Epidermal melanocyte (primary cell): Measurements from ENCODE around the gene UBN1.
"Not testable (repeated sequence)": the region's sequence is repeated elsewhere in the genome, so short reads cannot be mapped to it uniquely, and the experiment has no call there.

Experiments
- DNase-seq: peaks from one replicate; pipeline ENCODE4 v3.0.0; 2011; ENCODE audit warnings: low spot score; ENCODE audit not compliant: insufficient read length

UBN1 gene

DNA sequence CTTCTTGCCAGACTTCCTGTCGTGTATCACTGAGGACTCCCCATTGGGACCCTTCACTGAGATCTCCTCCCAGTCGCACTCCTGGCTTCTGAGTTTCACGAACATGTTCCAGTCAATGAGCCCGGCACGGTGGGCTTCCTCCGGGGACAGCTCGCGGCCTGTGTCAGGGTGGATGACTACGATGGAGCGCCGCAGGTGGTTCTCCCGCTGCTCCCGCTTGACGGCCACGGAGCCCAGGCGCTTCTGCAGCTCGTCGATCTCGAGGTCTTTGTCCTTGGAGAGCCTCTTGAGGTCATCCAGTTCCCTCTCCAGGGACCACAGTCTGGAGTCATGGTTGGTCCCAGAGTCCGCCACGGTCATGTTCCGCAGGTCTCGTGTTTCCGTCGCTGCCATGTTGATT lies 36.2 kb downstream of the UBN1 start:
- no peak for DNase-seq

DNA sequence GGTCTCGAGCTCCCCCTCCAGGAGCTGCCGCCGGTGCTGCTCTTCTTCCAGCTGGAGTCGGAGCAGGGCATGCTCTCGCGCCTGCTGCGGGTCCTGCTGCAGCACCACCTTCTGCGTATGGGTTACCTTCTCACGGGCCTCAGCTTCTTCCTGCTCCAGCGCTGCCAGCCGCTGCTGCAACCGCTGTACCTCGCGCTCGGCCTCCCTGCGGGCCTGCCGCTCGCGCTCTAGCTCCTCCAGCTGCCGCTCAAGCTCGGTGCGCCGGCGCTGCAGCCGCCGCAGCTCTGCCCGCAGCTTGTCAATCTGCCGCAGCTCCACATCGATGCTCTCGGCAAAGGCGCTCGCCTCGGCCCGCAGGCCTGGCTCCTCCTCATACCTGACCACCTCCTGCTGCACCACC lies 36.9 kb downstream of the UBN1 start:
- no peak for DNase-seq

DNA sequence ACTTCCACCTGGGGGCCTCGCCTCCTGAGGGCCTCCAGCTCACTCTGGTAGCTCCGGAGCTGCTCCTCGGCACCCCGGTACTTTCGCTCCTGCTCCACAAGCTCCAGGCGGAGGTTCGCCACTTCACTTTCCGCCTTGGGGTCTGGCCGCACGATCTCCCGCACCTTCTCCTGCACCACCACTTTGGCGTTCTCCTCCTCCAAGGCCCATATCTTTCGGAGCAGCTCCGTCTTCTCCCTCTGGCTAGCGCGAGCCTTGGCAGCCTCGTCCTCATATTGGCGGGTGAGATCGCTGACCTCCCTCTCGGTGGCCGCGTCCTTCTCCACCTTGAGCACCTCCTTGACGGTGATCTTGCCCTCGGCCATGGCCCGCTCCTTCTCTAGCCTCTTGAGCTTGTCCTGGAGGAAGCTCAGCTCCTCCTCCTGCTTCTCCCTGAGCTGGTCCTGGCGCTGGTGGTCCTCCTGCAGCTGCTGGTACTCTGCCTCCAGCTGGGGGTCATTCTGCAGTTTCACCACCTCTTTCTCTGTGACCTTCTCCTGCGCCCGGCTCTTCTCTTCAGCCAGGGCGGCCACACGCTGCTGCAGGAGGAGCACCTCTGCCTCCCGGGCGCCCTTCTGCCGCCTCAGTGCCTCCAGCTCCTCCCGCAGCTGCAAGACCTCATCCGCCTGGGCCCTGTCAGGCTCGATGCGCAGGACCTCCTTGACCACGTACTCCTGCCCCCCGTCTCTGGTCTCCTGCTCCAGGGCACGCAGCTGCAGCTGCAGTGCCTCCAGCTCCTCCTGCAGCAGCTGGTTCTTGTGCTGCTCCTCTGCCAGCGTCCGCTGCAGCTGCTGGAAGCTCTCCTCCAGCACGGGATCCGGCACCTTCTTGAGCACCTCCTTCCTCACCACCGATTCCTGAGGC lies 37.9 kb downstream of the UBN1 start:
- DNase-seq = no peak

DNA sequence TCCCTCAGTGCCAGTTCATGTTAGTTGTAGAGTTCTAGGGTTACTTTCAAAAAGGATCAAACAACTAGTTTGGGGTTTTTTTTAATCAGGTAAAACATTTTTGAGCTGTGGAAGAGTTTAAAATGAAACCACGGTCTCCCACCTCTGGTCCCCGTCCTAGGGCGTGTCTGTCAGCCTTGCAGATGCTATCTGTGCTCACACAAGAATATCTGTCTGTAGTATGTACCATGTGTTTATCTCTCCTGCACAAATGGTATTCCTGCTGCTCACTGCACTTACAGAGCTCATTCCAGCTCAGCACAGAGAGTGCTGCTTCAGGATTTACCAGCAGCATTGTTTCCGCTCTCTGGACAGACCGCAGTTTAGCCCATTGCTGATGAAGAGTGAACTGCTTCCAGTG lies 38.9 kb downstream of the UBN1 start:
- no peak for DNase-seq

DNA sequence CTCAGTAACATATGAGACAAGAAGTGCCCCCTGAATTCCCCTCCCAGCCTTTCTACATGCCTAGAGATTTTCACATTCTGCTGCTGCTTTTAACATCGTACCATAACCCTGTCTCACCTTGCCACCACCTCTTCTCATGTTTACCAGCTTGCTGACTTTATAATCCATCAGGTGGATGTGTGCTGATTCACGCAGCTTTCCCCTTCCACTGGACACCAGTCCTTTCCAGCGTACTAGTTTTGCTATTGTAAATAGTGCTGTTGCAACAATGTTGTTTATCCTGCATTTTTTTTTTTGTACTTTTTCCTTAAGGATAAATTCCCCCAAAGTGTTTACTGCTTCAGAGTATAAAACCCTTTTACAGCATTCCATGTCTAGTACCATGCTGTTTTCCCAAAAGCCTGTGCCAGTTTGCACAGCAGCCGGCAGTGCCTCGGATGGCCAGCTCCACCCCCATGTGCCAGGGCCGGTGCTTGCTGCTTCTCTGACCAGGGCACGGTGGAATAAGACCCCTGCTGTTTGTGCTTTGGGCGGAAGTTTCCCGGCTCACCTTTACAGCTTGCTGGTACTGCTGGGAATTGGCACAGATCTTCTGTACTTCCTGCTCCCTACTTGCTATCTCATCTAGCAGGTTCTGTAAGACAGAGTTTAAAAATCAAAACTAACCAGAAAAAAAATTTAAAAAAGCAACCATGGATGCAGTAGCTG lies 41.3 kb downstream of the UBN1 start:
- DNase-seq = no peak

DNA sequence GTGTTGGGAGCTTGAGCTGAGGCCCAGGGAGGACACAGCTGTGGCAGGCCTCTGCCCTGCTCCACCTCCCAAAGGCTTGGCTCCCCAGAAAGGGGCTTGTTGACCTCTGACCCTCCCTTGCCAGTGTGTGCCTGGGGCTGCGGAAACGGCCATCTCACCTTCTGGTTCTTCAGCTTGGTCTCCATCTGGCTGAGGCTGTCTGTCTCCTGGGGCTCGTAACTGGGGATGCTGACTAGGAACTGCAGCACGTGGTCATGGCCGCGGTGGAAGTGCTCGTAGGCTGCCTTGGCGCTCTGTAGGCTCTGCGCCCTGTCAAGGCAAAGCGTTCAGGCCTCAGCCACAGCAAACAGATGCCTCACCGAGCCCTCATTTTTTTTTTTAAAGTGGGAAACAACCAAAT lies 42.7 kb downstream of the UBN1 start:
- DNase-seq = no peak

DNA sequence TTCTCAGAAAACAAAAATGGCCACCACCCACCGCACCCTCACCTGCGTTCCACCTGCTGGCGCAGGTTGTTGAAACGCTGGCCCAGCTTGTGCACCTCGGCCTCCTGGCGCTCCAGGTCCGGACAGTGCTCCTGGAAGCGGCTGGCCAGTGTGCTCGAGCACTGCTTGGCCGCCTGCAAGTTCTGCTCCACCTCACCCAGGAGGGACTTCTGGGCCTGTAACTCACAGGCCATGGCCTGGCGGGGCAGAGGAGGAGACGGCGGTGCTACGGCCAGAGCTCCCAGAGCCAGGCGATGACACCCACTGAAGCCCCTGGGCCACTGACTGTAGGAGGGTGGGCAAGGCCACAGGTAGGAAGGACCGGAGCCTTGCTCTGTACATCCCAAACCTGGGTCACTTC lies 43.4 kb downstream of the UBN1 start:
- DNase-seq = no peak

DNA sequence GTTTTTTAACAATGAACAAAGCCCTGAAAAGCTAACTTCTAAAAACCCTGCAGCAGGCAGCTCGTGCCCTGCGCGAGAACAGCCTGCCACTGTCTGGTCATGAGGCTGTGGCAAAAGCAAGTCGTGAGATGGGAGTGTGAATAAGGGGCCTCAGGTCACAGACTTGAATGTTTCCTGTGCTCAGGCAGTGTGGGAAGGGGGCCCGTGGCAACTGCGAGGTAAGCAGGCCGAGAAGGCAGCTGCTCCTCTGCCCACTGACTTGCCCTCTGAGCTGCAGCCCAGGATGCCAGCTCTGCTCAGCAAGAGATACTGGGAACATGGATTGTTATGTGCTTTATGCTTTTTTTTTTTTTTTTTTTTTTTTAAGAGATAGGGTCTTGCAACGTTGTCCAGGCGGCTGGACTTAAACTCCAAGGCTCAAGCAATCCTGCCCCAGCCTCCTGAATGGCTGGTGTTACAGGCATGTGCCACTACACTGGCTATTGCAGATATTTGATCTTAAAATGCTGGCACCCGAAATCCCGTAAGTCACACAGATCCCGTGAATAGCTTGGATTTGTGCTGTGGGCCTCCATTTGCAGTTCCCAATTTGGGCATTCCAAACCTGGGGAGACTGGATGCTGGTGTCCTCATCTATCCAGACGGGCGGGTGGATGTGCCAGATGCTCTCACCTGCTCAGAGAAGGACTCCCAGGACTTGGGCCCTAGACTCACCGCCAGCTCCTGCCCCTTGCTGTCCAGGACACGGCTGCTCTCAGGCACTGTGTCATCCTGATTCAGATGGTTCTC lies 44.0 kb downstream of the UBN1 start:
- no peak for DNase-seq

DNA sequence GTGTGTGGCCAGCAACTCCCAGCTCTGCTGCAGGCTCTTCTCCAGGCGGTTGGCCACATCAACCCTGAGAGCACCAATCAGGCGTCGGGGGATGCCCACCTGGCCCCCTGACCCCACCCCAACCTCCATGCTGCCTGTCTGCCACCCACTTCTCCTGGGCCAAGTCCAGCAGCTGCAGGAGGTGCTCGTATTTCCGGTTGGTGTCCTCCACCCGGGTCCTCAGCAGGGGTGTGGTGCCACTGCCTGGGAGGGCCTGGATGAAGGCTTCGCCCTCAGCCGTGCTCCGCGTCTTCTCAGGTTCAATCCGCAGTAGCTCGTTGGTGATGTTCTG lies 44.6 kb downstream of the UBN1 start:
- DNase-seq = no peak

DNA sequence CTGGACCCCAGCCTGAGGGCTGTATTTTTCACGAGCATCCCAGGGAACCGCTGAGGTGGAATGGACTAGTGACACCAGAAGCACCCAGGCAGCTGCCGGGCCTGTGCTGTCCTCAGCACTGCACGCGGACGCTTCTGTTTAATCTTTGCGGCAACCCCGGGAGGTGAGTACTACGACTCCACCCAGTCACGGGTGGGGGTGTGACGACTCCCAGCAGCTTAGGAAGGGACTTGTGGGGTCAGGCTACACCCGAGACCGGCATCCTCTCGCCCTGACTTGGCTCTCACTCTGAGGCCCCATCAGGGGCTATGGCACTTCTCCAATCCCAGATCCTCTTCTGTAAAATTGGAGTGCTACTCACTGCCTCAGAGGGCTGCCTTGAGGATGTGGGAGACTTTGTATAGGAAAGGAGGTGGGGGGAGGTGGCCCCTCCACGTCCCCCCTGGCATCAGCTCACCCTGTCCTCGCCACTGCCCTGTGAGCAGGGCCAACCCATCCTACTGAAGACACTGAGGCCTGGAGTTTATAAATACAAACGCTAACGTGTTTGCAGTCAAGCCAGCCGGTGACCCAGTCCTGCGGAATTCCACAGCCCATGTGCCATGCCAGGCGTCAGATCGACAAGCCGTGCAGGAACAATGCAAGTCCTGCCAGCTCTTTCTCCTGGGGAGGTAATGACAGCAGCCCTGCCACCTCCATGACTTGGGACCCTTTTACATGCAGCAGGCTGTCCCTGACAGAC lies 45.3 kb downstream of the UBN1 start:
- DNase-seq = no peak

DNA sequence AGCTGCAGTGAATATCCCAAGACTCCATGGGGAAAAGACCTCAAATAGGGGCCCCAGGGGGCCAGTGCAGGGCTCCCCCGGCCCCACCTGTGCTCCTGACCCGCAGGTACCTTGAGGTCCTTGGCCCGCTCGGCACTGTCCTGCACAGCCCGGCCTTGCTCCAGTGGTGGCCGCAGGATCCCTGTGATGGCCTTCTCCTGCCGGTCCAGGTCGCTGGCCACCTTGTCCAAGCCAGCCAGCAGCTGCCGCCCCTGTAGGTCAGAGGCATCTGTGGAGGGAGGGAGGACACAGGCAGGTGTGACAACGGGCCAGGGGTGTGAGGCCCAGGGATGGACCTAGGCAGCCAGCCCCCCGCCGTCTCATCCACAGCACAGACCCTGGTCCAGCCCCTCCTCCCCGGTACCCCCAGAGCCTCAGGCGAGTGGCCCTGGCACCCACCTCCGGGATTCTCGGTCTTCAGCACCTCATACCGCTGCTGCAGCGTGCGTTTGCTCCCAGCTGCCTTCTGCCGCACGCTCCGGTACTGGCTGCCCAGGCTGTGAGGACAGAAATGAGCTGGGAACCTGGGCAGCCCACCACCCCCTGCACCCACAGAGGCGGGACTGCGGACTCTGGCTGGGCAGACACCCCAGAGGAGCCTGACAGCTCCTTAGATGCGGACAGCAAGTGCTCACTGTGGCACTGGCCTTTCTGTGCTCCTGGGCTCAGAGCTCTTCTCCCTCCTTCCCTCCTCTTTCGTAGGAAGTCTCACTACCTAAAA lies 46.0 kb downstream of the UBN1 start:
- no peak for DNase-seq

DNA sequence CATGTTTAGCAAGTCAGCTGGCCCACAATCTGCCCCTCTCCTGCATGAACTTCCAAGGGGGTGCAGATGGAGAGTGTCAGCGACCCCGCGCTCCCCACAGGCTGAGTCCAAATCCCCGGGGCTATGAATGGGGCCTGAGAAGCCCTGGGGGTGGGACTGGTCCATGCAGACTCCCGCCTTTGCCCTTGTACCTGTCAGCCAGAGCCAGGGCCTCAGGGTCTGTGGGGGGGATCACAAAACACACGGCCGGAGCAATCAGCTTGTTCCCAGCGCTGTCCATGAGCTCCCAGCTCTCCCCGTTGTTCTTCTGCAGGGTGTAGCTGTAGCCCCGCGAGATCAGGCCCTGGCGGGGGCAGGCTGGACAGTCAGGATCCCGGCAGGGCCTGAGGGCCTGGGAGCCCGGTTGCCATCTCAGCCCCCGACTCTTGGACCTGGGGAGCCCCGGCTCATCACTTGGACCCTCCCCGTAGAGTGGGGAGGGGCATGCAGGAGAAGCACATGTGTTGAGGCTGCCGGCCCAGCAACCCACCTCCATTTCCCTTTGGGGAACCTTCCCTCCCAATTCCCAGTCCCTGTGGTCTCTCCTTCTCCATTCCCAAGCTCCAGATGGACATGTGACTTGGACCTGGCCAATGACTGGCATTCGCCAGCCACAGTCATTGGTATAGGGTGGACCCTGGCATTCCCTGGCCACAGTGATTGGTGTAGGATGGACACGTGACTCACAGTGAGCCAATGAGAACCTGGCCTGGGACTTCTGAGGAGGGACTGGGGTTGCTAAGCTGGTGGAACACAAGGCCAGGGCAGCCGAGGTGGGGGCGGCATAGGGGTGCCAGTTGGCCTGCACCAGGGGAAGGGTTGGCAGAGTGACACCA lies 47.2 kb downstream of the UBN1 start:
- no peak for DNase-seq

DNA sequence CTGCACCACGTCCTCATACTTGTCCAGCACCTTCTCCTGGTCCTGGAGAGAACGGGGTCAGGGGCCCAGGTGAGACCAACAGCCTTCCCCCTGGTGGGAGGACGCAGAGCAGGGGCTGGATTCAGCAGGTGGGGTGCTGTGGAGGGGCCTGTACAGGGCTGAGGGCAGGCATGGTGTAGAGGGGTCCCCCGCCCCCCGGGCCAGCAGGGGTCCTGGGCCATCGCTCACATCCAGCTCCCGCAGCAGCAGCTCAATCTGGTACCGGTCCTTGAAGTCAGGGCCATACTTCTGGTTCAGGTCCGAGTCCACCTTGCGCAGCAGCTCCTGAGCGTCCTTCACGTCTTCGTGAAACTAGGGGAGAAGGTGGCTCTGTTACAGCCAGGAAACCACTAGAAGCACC lies 48.1 kb downstream of the UBN1 start:
- DNase-seq = no peak

DNA sequence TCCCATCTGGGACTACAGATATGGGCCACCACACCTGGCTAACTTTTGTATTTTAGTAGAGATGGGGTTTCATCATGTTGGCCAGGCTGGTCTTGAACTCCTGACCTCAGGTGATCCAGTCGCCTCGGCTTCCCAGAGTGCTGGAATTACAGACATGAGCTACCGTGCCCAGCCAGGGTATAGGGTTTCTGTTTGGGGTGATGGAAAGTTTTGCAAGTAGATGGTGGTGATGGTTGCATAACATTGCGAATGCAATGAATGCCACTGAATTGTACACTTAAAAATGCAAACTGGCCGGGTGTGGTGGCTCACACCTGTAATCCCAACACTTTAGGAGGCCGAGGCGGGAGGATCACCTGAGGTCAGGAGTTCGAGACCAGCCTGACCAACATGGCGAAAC lies 49.5 kb downstream of the UBN1 start:
- DNase-seq = not testable (repeated sequence)

DNA sequence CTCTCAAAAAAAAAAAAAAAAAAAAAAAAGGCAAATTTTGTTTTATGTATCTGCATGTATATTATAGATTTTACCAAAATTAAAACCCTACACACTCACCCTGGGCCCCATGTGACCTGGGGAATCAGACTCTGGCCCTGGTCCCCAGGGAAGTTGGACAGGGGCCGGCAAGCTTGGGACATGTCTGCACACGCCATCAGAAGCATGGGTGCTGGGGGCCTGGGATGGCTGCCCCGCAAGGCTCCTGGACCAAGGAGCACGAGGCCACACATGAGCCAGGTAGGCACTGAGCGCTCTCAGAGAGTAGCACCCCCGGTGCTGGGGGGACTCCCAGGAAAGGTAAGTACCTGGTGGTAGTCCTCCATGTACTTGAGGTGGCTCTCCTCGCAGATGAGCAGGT lies 50.0 kb downstream of the UBN1 start:
- no peak for DNase-seq

DNA sequence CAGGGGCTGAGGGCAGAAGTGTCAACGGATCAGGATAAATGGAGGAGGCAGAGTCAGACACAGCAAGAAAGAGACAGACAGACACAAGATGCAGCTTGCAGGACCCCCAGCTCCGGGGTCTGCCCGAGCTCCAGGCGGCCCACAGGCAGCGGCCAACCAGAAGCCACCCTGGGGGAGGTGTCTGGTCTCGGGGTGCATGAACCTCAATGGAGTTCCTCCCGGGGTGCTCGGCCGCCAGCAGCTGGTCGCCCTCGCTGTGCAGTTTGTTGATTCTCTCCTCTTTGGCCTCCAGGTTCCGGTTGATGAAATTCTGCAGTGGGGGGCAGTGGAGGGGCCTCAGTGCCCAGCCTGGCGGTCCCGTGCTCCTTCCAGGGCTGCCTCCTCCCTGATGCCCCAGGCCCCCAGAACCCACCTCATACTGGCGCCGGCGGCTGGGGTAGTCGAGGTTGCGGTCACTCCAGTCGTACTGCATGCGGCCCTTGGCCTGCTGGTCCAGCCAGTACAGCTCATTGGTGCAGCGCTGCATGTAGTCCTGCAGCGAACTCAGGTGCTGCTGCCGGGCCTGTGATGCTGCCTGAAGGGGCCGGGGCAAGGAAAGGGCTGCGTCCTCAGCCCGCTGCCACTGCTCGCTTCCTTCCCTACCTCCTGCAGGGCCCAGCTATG lies 51.7 kb downstream of the UBN1 start:
- DNase-seq = no peak

DNA sequence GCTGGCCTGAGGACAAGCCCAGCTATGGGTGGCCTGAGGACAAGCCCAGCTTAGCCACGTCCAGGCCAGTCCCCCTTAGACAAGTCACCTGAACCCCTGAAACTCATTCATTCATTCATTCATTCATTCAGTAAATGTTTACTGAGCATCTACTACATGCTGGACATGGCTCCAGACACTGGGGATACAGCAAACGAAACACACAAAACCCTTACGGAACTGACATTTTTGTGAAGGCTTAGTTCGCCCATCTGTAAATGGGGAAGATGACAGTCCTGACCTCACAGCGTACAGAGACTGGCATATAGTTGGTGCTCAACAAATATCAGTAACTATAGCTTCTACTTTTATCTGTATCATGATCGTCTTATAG lies 52.2 kb downstream of the UBN1 start:
- no peak for DNase-seq

DNA sequence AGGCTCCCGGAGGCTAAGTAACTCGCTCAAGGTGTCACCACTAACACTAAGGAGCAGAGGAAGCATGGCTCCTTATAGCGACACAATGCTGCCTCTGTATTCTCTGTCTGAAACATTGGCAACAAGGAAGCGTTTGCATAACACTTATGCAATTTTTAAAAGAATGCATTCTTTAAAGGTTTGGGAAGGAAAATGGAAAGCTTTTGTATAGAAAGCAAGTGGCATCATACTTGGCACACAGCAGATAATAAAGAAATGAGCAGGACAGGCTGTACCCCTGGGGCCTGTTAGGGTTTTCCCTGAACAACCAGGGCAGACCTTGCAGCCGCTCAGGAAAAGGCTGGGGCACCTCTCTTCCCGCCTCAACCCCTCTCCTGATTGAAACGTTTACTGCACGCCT lies 52.8 kb downstream of the UBN1 start:
- DNase-seq = peak; percentile 63

DNA sequence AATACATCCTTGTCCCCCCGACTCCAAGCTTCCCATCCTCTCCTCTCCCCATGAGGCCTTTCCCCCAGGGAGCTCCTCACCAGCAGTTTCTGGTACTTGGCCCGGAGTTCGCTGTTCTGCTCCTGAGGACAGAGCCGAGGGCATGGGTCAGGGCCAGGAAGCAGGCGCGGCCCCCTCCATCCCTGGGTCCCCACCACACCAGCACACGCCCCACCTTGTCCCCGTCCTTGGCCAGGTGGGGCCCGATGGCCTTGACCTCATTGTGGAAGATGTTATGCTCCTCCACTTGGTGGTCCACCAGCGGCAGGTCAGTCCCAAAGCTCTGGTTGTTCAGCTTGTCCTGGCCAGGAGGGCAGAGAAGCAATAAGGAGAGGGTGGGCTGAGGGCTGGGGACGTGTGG lies 53.5 kb downstream of the UBN1 start:
- DNase-seq = no peak
